ENCODE measurements around the gene P2RY2.

The P2RY2 gene

DNA sequence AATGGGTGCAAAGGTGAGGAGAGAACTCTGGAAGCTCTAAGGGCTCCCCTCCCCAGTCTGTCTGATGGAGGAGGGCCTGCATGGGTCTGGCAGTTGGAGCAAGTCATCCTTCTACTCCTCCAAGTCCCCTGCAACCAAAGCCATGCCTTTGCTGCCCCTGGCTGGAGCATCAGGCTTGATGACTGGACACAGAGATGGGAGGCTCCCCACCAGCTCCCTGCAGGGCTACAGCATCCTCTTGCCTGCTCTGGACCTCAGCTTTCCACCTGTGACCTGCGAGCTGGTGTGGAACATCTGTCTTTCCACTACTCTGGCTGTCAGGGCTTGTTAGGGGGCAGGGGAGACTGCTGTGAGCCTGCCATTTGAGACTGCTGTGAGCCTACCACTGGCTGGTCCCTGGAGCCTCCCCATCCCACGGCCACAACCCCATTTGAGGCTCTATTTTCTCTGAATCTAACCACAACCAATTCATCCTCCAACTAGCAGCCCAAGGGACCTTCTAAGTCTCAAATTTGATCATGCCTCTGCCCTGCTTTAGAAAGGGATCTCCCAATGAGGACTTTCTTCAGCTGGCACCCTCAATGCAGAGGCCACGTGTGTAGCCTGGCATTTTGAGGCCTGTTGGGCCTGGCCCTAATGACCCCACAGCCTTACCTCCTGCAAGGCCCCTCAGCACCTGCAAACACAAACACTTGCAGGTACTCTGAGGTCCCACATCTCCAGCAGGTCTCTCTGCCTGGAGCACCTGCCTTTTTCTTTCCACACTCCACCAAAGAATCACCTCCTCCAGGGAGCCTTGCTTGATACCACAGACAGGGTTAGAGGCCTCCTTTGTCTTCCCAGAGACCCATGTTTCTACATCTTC, 63.9 kb downstream of the P2RY2 start:
- no peak for DNase-seq (ENCODE audit: low read depth in 3 of 3, low spot score in 1 of 3)

DNA sequence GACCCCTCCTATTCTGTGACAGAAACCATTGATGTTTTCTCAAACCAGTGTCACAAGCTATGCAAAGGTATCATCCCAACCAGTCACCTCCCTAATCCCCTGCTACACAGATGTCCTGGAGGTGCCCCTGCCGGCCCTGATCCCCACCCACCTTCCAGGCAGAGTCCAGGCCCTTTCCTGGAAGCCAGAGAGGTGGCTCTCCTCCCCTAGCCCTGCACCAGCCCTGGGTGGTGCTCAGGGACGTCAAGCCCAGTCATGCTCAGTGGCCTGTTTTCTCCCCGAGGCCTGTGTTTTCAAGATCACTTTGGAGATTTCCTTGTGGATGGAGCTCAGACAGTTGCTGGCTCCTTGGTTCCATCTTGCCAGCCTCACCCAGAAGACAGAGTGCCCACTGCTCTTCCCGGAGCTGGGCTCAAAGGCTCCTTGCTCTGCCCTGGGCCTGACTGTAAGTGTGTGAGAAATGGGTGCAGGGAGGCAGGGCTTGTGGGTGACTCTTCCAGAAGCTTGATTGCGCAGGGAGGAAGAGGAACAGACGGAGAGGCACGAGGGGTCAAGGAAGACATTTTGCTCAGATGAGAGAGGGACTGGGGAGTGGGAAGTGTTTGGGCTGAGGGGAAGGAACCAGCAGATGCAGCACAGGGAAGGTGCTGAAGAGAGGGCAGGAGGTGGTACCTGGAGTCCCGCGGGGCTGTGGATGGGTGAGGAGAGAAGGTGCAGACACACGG, 65.4 kb downstream of the P2RY2 start:
- no peak for DNase-seq (ENCODE audit: low read depth in 3 of 3, low spot score in 1 of 3)

DNA sequence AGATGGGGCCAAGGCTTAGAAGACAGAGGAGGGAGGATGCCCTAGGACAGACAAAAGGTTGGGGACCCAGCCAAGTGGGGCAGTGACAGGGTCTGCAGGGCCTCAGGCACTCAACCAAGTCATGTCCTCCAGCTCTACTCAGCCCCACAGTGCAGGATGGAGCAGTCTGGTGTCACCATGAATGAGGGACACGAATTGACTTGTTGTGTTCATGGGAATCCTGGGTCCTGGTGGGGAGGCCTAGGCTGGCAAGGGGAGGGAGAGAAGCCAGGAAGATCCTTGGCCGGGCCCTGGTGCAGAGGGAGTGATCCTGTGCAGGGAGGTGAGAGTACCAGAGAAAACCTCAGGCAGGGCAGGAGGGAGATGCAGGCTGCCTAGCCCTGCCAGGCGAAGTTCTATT, 66.0 kb downstream of the P2RY2 start:
- no peak for DNase-seq (ENCODE audit: low read depth in 3 of 3, low spot score in 1 of 3)

DNA sequence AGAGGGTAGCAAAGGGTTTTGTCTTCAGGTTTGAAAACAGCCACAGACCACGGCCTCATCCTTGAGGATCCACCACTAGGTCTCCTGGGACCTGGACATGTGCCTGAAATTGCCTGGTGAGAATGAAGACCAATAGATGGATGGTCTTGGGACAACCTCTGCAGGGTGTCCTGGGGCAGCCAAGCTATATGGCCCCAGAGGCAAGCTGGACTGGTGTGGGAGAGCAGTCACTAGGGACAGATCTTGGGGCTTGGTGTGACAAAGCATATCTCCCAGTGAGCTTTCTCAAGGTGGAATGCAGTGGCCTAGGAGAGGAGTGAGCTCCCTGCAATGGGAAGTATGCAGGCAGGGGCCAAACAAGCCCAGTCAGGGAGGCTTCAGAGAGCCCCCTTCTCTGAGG, 67.6 kb downstream of the P2RY2 start:
- no peak for DNase-seq (ENCODE audit: low read depth in 3 of 3, low spot score in 1 of 3)

All from stimulated activated CD4-positive, alpha-beta T cell treated with anti-CD3 and anti-CD28 coated beads, TNF-alpha, amount 100 ng/mL, for 1 hour (primary cell).